SK-N-SH (cell line): ENCODE measurements around the gene DDI2. TPM values are rescaled to one million over a fixed set of nuclear protein-coding genes. Genes with fewer than 3 reads are reported as not detected.

Experiments used
- CTCF ChIA-PET: fragments of 300-600, 350-600 bp; formaldehyde crosslinking; extraction: SDS; loops from one replicate; lab custom pipeline; 2021; lab: Yijun Ruan, JAX
- POLR2A ChIA-PET: fragments of 350-600 bp; sonication (Branson Sonifier 250); formaldehyde crosslinking; extraction: SDS; loops from one replicate; lab custom pipeline; 2020; ENCODE audit warnings: antibody characterized with exemption, inconsistent platforms; lab: Yijun Ruan, JAX
- DNase-seq: peaks from one replicate; pipeline ENCODE4 v3.0.0; 2012
- H2AFZ ChIP-seq: fragments of 200-600 bp; sonication (generic); 2 replicates; pipeline ENCODE4 v1.8.1; 2016; ENCODE audit warnings: antibody characterized with exemption, mild to moderate bottlenecking, low read depth
- H3F3A ChIP-seq: fragments of 200-600 bp; sonication (generic); replicated peaks from 2 replicates; pipeline ENCODE3; 2016; ENCODE audit warnings: antibody characterized with exemption, mild to moderate bottlenecking; ENCODE audit not compliant: insufficient read depth
- H3K27ac ChIP-seq, 2 experiments: fragments of 200-500 bp in 1 of 2; fragments of 200-600 bp in 1 of 2; sonication (Bioruptor generic) in 1 of 2; sonication (generic), shearing (Covaris generic) in 1 of 2; 2 replicates each; pipeline versions ENCODE4 v1.5.1 to v1.6.1; 2014 to 2016; ENCODE audit warnings: low read depth in 2 of 2, inconsistent platforms in 1 of 2, low read length in 1 of 2, mild to moderate bottlenecking in 1 of 2, mixed read lengths in 1 of 2
- H3K27me3 ChIP-seq: fragments of 200-600 bp; sonication (generic), shearing (Covaris generic); 2 replicates; pipeline ENCODE4 v1.6.1; 2016; ENCODE audit warnings: mixed run types; ENCODE audit not compliant: insufficient read depth
- H3K36me3 ChIP-seq, 2 experiments: fragments of 200-500 bp in 1 of 2; fragments of 200-600 bp in 1 of 2; sonication (Bioruptor generic) in 1 of 2; sonication (generic) in 1 of 2; replicated peaks in 1 of 2; 2 replicates each; pipeline versions ENCODE3 to v1.5.1; 2014 to 2016; ENCODE audit warnings: low read length in 1 of 2, mild to moderate bottlenecking in 1 of 2; ENCODE audit not compliant: insufficient read depth in 2 of 2, control insufficient read depth in 1 of 2
- H3K4me1 ChIP-seq, 2 experiments: fragments of 200-500 bp in 1 of 2; fragments of 200-600 bp in 1 of 2; sonication (Bioruptor generic) in 1 of 2; sonication (generic), shearing (Covaris generic) in 1 of 2; 2 replicates each; pipeline versions ENCODE4 v1.5.1 to v1.6.1; 2014 to 2016; ENCODE audit warnings: low read depth in 1 of 2, low read length in 1 of 2, mixed run types in 1 of 2; ENCODE audit not compliant: insufficient read depth in 2 of 2, control insufficient read depth in 1 of 2
- H3K4me2 ChIP-seq: fragments of 200-600 bp; sonication (generic), shearing (Covaris generic); 2 replicates; pipeline ENCODE4 v1.6.1; 2017; ENCODE audit warnings: mixed run types
- H3K4me3 ChIP-seq, 2 experiments: fragments of 200-500 bp in 1 of 2; fragments of 200-600 bp in 1 of 2; sonication (Bioruptor generic) in 1 of 2; sonication (generic), shearing (Covaris generic) in 1 of 2; 2 replicates each; pipeline versions ENCODE4 v1.5.1 to v1.8.1; 2014 to 2016; ENCODE audit warnings: low read depth in 2 of 2, inconsistent platforms in 1 of 2, low read length in 1 of 2, mild to moderate bottlenecking in 1 of 2, mixed read lengths in 1 of 2, moderate library complexity in 1 of 2
- H3K79me2 ChIP-seq: fragments of 200-600 bp; sonication (generic); 2 replicates; pipeline ENCODE4 v1.8.1; 2017; ENCODE audit warnings: mild to moderate bottlenecking; ENCODE audit not compliant: insufficient read depth
- H3K9ac ChIP-seq: fragments of 200-600 bp; sonication (generic); 2 replicates; pipeline ENCODE4 v1.6.1; 2017; ENCODE audit warnings: mixed run types
- H3K9me2 ChIP-seq: fragments of 200-600 bp; sonication (generic); 2 replicates; pipeline ENCODE4 v1.6.1; 2017; ENCODE audit warnings: mixed run types
- H3K9me3 ChIP-seq: fragments of 200-600 bp; sonication (generic); 2 replicates; pipeline ENCODE4 v1.6.1; 2017; ENCODE audit warnings: mixed run types, mild to moderate bottlenecking, moderate library complexity
- H4K20me1 ChIP-seq: fragments of 200-600 bp; sonication (generic); 2 replicates; pipeline ENCODE4 v1.6.1; 2017; ENCODE audit warnings: mild to moderate bottlenecking, mixed run types; ENCODE audit not compliant: insufficient read depth
- ELF1 ChIP-seq: IDR thresholded peaks from 2 replicates; pipeline ENCODE4 v1.4.0; 2012
- NRF1 ChIP-seq: IDR thresholded peaks from 2 replicates; pipeline ENCODE4 v1.6.1; 2012; ENCODE audit warnings: low read depth, mild to moderate bottlenecking, low read length
- POLR2AphosphoS5 ChIP-seq: IDR thresholded peaks from 2 replicates; pipeline ENCODE4 v1.6.1; 2012; ENCODE audit warnings: low read depth, low read length
- RCOR1 ChIP-seq: fragments of 150-350 bp; IDR thresholded peaks from 2 replicates; pipeline ENCODE4 v1.6.1; 2017; ENCODE audit warnings: antibody characterized with exemption, low read length
- TCF12 ChIP-seq: IDR thresholded peaks from 2 replicates; pipeline ENCODE4 v1.4.0; 2012
- WGBS: methylation state at CpG from one replicate; pipeline ENCODE4 v1.1.6; 2017; ENCODE audit warnings: low lambda C conversion rate; 5-methylcytosine and 5-hydroxymethylcytosine counted together
- polyA plus RNA-seq, 3 experiments: library from polyadenylated mRNA; depleted of rRNA; stranded (reverse); fragments of >200 nt; gene quantifications; 2 replicates each; pipeline ENCODE4 v1.2.3, GENCODE V29; 2012
- TF ChIP-seq, protein P1 (sequence below): fragments of 150-350 bp; IDR thresholded peaks from 2 replicates; pipeline ENCODE4 v1.6.1; 2016; ENCODE audit warnings: mild to moderate bottlenecking, low read depth, low read length
- TF ChIP-seq, protein P2 (sequence below): IDR thresholded peaks from 2 replicates; pipeline ENCODE4 v1.4.0; 2012; ENCODE audit warnings: low read depth, borderline replicate concordance

Gene DDI2
- polyA plus RNA-seq, 1 of the 3 experiments (the other 2 are of a cell fraction): 2.8 TPM

DNA sequence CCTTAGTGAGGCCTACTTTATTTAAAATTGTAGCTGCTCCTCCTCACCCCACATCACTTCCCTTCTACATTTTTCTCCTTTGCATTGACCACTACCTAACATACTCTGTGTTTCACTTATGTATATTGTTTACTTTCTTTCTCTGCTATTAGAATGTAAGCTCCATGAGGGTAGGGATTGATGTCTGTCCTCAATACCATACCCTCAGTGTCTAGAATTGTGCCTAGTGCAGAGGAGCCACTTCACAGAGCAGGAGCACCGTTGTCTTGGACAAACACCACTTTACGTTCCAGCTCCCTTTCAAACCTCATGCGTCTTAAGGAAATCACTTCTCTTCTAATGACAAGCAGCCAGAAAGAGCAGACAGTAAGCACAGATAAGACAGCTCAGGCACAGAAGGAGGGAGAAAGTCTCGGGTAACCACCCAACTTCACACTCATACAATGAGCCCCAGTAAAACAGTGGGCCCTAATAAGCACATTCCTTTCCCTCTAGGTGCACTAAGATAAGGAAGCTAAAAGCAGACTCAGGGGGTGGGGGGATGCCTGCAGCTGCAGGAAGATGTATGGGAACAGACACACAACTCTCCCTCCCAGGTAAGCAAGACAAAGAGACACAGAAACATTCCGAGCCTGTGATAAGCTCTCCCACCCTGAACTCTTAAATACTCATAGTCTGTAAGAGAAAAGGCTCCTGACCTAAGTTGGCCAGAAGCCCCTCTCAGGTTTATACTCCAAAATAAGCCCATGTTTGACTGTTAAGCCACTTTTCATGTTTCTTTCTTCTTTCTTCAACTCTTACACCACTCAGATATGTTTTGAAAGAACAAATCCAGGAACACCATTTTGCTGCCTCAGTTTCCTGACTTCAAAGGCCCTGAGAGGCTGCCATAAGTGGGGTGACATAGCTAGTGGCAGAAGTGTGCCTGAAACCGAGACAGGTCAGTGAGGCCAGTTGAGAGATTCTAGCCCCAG is 59.7 kb downstream of the DDI2 start:
- H3K27me3 ChIP-seq: no peaks in the 10 kb centered on the region
- DNase-seq: no peak
- 85% methylated on average over 6 of the region's 6 CpGs for WGBS
- no peaks in the 10 kb centered on the region for H3K9me2 ChIP-seq
- H3K9ac ChIP-seq: no peak overlapping the region
- H4K20me1 ChIP-seq: no peaks in the 10 kb centered on the region
- TF ChIP-seq ELF1: no peak
- H3K9me3 ChIP-seq: no peaks in the 10 kb centered on the region
- no peak overlapping the region for H2AFZ ChIP-seq
- CTCF ChIA-PET: interaction anchor here (1.2 kb wide), 1 partner anchor 12 kb away, joined by 3 read pairs; no protein-coding TSS in a partner anchor
- no peak overlapping the region for H3K4me3 ChIP-seq
- H3F3A ChIP-seq: peaks cover 10% of the 10 kb centered on the region
- no peak overlapping the region for H3K4me2 ChIP-seq
- no peak overlapping the region for H3K27ac ChIP-seq
- POLR2A ChIA-PET: no interaction called here
- no peaks in the 10 kb centered on the region for H3K36me3 ChIP-seq
- H3K4me1 ChIP-seq: 0 out of 4 replicates have a peak, but pooled peaks cover 0 to 8% of the 10 kb centered on the region in 2 experiments
- no peaks in the 10 kb centered on the region for H3K79me2 ChIP-seq

DNA sequence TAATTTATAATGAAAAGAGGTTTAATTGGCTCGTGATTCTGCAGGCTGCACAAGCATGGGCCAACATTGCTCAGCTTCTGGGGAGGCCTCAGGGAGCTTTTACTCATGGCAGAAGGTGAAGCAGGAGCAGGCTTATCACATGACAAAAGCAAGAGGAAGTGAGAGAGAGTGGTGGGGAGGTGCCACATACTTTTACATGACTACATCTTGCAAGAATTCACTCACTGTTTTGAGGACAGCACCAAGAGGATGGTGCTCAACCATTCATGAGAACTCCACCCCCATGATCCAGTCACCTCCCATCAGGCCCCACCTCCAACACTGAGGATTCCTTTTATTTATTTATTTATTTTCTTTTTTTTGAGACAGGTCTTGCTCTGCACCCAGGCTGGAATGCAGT is 61.3 kb downstream of the DDI2 start:
- TF ChIP-seq POLR2AphosphoS5: no peak
- TF ChIP-seq RCOR1: no peak
- TF ChIP-seq, protein P1, sequence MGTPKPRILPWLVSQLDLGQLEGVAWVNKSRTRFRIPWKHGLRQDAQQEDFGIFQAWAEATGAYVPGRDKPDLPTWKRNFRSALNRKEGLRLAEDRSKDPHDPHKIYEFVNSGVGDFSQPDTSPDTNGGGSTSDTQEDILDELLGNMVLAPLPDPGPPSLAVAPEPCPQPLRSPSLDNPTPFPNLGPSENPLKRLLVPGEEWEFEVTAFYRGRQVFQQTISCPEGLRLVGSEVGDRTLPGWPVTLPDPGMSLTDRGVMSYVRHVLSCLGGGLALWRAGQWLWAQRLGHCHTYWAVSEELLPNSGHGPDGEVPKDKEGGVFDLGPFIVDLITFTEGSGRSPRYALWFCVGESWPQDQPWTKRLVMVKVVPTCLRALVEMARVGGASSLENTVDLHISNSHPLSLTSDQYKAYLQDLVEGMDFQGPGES: no peak
- TF ChIP-seq, protein P2, sequence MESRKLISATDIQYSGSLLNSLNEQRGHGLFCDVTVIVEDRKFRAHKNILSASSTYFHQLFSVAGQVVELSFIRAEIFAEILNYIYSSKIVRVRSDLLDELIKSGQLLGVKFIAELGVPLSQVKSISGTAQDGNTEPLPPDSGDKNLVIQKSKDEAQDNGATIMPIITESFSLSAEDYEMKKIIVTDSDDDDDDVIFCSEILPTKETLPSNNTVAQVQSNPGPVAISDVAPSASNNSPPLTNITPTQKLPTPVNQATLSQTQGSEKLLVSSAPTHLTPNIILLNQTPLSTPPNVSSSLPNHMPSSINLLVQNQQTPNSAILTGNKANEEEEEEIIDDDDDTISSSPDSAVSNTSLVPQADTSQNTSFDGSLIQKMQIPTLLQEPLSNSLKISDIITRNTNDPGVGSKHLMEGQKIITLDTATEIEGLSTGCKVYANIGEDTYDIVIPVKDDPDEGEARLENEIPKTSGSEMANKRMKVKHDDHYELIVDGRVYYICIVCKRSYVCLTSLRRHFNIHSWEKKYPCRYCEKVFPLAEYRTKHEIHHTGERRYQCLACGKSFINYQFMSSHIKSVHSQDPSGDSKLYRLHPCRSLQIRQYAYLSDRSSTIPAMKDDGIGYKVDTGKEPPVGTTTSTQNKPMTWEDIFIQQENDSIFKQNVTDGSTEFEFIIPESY: no peak
- no peak for TF ChIP-seq TCF12
- no peak for TF ChIP-seq NRF1
- H3K36me3 ChIP-seq: no peaks in the 10 kb centered on the region
- H3K27me3 ChIP-seq: no peaks in the 10 kb centered on the region
- no peak for DNase-seq
- no peak overlapping the region for H3K27ac ChIP-seq
- H3F3A ChIP-seq: peaks cover 10% of the 10 kb centered on the region
- H3K4me1 ChIP-seq: 0 out of 4 replicates have a peak, but pooled peaks cover 0 to 8% of the 10 kb centered on the region in 2 experiments
- H3K9me3 ChIP-seq: no peaks in the 10 kb centered on the region
- no peak overlapping the region for H2AFZ ChIP-seq
- whole genome bisulfite sequencing: 80% methylated on average over 1 of the region's 1 CpG
- H3K79me2 ChIP-seq: no peaks in the 10 kb centered on the region
- H3K4me3 ChIP-seq: no peak overlapping the region
- POLR2A ChIA-PET: no interaction called here
- H4K20me1 ChIP-seq: no peaks in the 10 kb centered on the region
- H3K9me2 ChIP-seq: no peaks in the 10 kb centered on the region
- no peak overlapping the region for H3K4me2 ChIP-seq
- CTCF ChIA-PET: interaction anchor here (0.9 kb wide), 1 partner anchor 33 kb away, joined by 3 read pairs; no protein-coding TSS in a partner anchor
- no peak overlapping the region for H3K9ac ChIP-seq
